DND-41 (cell line): Measurements from ENCODE around the gene SLC23A2.

ENCODE experiments used
- EZH2 ChIP-seq: IDR thresholded peaks from 3 replicates; pipeline ENCODE4 v1.6.1; 2012; ENCODE audit warnings: borderline replicate concordance, low read depth, mild to moderate bottlenecking, moderate library complexity, low read length, inconsistent platforms; ENCODE audit not compliant: severe bottlenecking
- TF ChIP-seq, protein P1 (sequence below): IDR thresholded peaks from 2 replicates; pipeline ENCODE4 v1.5.1; 2012; ENCODE audit warnings: borderline replicate concordance, low read length, moderate library complexity, mild to moderate bottlenecking; ENCODE audit not compliant: poor library complexity, severe bottlenecking; ENCODE audit errors: extremely low read depth

DNA sequence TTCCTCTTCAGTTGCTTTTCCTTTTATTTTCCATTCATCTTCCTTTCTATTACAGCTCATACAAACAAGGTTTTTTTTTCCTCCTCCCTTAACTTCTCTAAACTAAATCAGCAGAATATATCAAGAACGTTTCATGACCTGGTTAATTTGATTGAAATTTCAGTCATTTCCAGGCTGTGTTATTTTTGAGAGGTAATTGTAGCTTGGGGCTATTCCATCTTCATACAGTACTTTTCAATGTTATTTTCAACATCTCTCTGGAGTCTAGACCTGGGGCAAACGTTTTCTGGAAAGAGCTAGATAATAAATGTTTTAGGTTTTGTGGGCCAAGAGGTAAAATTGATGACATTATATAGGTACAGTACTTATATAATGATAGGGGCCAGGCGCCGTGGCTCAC lies 4.0 kb upstream of the SLC23A2 start:
- TF ChIP-seq, protein P1, sequence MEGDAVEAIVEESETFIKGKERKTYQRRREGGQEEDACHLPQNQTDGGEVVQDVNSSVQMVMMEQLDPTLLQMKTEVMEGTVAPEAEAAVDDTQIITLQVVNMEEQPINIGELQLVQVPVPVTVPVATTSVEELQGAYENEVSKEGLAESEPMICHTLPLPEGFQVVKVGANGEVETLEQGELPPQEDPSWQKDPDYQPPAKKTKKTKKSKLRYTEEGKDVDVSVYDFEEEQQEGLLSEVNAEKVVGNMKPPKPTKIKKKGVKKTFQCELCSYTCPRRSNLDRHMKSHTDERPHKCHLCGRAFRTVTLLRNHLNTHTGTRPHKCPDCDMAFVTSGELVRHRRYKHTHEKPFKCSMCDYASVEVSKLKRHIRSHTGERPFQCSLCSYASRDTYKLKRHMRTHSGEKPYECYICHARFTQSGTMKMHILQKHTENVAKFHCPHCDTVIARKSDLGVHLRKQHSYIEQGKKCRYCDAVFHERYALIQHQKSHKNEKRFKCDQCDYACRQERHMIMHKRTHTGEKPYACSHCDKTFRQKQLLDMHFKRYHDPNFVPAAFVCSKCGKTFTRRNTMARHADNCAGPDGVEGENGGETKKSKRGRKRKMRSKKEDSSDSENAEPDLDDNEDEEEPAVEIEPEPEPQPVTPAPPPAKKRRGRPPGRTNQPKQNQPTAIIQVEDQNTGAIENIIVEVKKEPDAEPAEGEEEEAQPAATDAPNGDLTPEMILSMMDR, result no peak
- TF ChIP-seq EZH2, result no peak
